GM19043 (cell line): Measurements from ENCODE around the gene PANK4.
"Not testable (repeated sequence)": the region's sequence is repeated elsewhere in the genome, so short reads cannot be mapped to it uniquely, and the experiment has no call there.

Experiments
- ATAC-seq: cut with Tn5 transposase; IDR thresholded peaks from one replicate; pipeline ENCODE4 v1.9.1; 2021; ENCODE audit warnings: low read depth; ENCODE audit not compliant: unreplicated experiment

Gene PANK4

DNA sequence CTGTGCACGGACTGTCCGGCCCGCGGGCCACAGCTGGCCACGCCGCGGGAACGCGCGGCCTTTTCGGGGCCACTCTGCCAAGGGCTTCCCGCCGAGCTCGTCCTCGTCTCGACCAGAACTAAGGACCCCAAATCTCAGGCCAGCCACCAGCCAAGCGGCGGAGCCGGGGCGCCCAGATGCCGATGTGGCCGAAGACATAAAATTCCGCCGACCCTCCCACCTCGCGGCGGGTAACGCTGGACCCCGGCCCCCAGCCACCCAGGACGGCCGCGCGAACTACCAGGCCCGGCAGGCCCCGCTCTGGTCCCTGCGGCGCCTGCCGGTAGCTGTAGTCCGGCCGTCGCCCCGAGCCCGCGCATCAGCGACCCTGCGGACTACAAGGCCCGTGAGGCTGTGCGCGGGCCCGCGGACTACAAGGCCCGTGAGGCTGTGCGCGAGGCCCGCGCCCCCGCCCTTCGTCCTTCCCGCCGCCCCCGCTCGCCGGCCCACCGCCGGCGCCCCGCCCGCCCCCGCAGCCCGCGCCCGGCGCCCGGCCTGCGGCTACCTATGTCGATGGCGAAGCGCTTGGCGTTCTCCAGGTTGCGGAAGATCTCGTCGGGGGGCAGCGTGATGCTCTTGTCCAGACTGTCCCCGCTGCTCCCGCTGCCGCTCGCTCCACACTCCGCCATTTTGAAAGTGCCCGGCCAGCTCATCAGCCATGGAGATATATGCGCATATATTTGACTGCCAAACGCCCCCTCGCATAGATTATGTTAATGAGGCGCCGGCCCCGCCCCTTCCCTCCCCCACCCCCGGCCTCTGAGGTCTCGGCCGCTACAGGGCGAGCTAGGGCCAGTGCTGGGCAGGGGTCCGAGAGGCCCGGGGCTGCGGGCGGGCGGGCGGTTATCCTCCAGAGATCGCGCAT is at the start of gene PANK4:
Gene PANK4, minus strand, starts transcription at position 677 of the 904 bp plus-strand sequence. Its CDS starts 9 bp downstream, at position 668.
- peak; percentile 82 for ATAC-seq

DNA sequence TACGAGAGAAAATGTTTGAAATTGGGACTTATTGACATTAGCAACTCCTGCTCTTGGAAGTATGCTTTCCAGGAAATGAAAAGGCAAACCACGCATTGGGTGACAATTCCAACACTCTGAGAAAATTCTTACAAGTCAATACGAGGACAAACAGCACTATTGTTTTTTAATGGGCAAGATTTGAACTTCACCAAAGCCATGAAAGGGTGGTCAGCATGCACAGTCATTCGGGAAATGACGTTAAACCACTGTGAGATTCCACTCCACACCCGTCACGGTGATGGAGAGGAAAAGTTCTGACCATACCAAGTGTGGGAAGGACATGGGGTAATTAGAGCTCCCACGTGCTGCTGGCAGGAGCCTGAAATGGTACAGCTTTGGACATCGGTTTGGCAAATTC is 48.0 kb upstream of the PANK4 start:
- no peak for ATAC-seq

GRCh38 chr1:2573250-2573920 is 47.0 kb upstream of the PANK4 start:
- no peak for ATAC-seq

- ATAC-seq, result no peak
Observed at GRCh38 chr1:2571348-2571747, 45.0 kb upstream of the PANK4 start.

GRCh38 chr1:2570332-2570731 is 43.9 kb upstream of the PANK4 start:
- ATAC-seq, result no peak

GRCh38 chr1:2569703-2570102 is 43.3 kb upstream of the PANK4 start:
- ATAC-seq, result not testable (repeated sequence)

- no peak for ATAC-seq
Observed at GRCh38 chr1:2569060-2569459, 42.7 kb upstream of the PANK4 start.

DNA sequence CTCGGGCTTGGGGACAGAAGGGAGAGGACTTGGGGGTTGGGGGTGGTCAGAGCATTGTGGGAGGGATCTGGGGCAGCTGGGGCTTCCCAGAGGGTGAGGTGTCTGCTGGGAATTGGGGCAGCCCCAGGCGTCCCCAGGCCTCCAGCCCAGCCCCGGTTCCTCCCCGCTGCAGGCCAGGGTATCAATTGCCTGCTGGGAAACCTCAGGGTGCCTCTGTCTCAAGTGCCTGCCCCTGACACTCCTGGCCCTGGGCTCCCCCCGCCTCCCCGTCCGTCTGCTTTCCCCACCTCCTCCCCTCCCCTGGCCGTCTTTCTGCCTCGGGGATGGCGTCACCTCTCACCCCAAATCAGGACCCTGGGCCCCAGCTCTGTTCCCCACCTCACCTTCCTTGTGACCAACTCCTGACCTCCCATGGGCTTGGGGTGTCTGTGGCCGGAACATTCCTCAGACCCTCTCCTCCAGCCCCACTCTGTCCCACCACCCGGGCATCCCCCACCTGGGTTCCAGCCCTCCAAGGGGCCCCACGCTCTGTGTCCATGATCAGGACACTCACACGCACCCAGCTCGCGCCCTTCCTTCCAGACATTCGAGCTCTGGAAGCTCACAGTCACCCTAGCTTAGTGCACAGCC is 41.9 kb upstream of the PANK4 start:
- ATAC-seq, result not testable (repeated sequence)

DNA sequence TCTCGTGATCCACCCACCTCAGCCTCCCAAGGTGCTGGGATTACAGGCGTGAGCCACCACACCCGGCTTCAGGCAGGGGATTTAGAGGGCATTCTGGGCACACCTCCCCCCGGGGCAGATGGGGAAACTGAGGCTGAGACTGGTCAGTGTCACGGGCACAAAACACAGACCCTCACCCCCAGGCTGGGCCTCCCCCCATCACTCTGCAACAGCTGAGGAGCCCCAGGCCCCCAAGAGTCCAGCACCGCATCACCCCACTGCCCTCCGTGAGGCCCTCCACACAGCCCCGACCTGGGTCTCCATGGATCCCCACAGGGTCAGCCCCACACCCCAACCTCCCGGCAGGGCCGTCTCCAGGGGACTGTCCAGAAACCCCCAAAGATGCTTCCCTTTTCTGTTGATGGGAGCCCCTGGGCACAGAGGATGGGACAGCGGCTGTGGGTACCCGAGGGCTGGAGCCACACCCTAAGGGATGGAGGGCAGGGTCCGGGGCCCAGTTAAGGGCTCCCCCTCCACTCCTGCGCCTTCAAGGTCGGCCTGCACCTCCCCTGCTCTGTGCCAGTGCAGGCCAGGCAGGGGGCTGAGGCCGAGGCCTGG is 40.8 kb upstream of the PANK4 start:
- ATAC-seq, result no peak

DNA sequence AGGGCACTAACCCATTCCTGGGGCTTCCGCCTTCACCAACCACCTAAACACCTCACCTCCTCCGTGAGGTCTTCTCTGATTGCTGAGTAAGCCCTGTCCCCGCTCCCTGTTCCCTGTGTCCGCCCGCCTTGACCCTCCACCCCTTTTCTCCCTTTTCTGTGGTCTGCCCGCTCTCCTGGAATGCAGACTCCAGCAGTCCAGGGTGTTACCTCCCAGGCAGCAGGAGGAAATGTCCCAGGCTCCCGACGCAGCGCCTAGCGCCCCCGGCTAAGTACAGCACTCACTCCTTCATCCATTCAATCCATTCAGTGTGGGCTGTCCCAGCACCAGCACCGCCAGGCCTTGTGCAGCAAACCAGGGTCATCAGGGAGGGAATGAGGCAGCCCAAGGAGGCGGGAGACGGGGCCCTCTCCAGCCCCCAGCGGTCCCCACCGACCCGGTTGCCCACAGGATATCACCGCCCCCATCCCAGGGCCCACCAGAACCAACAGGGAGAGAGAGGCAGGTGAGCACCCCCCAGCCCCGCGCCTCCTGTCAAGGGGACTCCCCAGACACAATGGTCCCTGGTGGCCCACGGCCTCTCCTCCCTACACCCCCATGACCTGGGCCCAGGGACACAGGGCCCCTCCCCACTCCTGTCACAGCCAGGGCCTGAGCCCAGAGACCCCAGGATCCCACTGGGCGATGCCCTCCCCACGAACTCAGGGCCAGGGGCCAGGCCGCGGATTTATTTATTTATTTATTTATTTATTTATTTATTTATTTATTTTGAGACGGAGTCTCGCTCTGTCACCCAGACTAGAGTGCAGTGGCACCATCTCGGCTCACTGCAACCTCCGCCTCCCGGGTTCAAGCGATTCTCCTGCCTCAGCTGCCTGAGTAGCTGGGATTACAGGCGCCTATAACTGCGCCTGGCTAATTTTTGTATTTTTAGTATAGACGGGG is 40.0 kb upstream of the PANK4 start:
- no peak for ATAC-seq

- ATAC-seq, result no peak
Observed at GRCh38 chr1:2564815-2565374, 38.5 kb upstream of the PANK4 start.

- ATAC-seq, result no peak
Observed at GRCh38 chr1:2564006-2564814, 37.8 kb upstream of the PANK4 start.

DNA sequence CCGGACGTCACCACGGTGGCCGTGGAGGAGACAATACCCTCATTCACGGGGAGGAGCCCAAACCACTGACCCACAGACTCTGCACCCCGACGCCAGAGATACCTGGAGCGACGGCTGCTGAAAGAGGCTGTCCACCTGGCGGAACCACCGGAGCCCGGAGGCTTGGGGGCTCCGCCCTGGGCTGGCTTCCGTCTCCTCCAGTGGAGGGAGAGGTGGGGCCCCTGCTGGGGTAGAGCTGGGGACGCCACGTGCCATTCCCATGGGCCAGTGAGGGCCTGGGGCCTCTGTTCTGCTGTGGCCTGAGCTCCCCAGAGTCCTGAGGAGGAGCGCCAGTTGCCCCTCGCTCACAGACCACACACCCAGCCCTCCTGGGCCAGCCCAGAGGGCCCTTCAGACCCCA is 36.8 kb upstream of the PANK4 start:
- ATAC-seq, result no peak

- no peak for ATAC-seq
Observed at GRCh38 chr1:2561898-2562895, 35.8 kb upstream of the PANK4 start.

DNA sequence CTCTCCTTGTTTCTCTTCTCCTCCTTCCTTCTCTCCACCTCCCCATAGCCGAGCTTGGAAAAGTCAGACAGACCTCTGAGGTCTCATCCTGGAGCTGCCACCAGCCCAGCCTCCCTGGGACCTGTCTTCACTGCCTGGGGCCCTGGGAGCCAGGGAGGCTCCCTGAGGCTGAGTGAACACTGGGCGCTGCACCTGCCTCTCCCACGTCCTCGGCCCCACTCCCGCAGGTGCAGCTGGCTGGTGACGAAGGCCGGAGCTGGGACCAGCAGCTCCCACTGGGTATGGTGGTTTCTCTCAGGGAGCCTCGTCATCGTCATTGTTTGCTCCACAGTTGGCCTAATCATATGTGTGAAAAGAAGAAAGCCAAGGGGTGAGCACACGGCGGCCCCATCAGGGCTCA is 35.0 kb upstream of the PANK4 start:
- no peak for ATAC-seq

DNA sequence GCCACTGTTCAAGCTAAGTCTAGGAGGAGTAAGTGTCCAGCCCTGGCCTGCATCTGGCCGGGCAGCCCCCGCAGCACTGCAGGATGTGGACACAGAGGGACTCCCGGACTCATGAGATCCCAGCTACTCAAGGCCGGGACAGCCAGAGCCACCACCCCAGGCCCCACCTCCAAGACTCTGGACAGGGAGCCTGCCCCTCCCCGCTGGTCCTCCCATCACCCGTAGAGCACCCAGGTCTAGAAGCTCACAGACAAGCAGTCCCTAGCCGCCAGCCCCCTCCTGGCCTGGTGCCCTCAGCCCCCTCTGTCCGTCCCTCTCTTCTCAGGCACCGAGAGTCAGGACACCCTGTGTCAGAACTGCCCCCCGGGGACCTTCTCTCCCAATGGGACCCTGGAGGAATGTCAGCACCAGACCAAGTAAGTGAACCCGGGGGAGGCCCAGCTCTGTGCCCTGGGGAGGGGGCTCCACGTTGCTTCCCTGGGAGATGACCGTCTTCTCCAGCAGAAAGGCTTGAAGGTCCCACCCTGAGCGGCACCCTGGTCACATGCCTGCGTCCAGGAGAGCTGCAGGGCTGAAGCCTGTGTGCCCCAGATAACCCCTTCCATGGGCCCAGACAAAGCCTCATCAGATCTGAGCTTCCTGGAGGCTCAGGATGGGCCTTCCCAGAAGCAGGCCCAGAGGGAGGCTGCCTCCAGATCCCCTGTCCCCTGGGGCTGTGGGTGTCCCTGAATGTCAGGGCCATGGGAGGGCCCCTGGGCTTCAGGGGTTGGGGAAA is 34.1 kb upstream of the PANK4 start:
- no peak for ATAC-seq
